OCI-LY3 (cell line): Measurements from ENCODE around the gene ANKRD2.
"Not testable (repeated sequence)": the region's sequence is repeated elsewhere in the genome, so short reads cannot be mapped to it uniquely, and the experiment has no call there.

ENCODE experiments used
- CTCF ChIP-seq: fragments of 200-600, 300-600 bp; sonication (generic); IDR thresholded peaks from 2 replicates; pipeline ENCODE4 v1.5.1; 2014; ENCODE audit warnings: antibody characterized with exemption, low read length, low read depth
- EZH2phosphoT487 ChIP-seq: fragments of 200-600 bp; shearing (Covaris generic); IDR thresholded peaks from 2 replicates; pipeline ENCODE4 v1.6.1; 2018; ENCODE audit warnings: antibody characterized with exemption, mixed run types, low read depth

GRCh38 chr10:97554336-97554735, 18.2 kb upstream of the ANKRD2 start:
- TF ChIP-seq CTCF, EZH2phosphoT487: not testable (repeated sequence)
